H7 (cell line): ENCODE measurements around the gene RTN4R. TPM values are rescaled to one million over a fixed set of nuclear protein-coding genes. Genes with fewer than 3 reads are reported as not detected.

Experiments
- DNase-seq: peaks from one replicate; pipeline ENCODE4 v3.0.0; 2012
- H3K27me3 ChIP-seq: 2 replicates; pipeline ENCODE4 v1.6.0; 2011; ENCODE audit warnings: mild to moderate bottlenecking, low read length; ENCODE audit not compliant: control insufficient read depth, insufficient read depth
- H3K36me3 ChIP-seq: replicated peaks from 2 replicates; pipeline ENCODE4 v1.5.1; 2011; ENCODE audit warnings: low read length; ENCODE audit not compliant: control insufficient read depth, insufficient read depth
- H3K4me3 ChIP-seq: 2 replicates; pipeline ENCODE4 v1.5.1; 2011; ENCODE audit warnings: low read depth, mild to moderate bottlenecking, control low read depth, low read length, moderate library complexity; ENCODE audit not compliant: insufficient read depth
- total RNA-seq: library from RNA; depleted of rRNA; stranded (reverse); fragments of >200 nt; shearing (Covaris generic); gene quantifications from 2 replicates; pipeline ENCODE4 v1.2.3, GENCODE V29; 2014

Gene RTN4R
- total RNA-seq, 1 experiment from 2014 or later: 30.4 TPM

DNA sequence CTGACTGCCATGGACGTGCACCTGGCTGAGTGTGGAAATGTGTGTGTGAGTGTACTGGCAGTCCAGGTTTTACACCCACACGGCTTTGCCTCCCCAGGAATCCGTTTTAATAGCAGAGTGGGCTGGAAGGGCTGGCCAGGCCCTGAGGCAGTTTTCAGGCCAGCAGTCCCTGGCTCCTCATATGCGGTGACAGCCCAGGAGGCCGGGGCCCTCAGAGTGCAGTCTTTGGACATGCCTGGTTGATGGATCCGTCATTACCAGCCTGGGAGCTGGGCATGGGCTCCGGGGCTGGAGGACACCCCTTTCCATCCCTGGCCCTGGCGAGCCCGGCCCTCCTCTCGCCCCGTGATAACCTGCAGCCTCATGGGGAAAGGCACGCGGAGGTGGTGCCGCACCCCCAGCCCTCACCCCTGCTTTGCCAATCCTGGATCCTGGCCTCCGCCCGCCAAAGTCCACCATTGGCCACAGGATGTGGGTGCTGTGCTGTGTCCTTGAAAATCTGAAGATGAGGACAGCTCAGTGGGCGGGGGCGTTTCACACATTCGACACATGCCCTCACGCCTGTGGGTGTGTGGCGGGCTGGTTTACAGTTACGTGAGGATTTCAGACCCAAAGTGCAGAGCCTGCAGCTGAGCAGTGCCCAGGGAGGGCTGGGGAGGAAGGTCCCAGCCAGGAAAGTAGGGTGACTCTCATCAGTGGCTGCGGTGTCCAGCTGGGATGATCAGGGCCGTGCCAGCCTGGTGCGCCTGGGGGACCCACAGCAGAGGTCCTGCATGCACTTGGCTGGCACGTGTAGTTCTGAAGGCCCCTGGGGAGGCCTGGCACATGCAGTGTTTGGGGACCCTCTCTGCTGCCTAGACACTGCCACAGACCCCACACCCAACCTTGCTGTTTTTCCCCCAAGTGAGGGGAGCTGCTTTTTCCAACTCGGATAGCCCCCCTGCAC is 55.1 kb downstream of the RTN4R start:
- peak; percentile 63 for DNase-seq
- Histone ChIP-seq H3K36me3 (no peaks in the 10 kb centered on the region), H3K4me3 (no peak overlapping the region), H3K27me3 (no peaks in the 10 kb centered on the region)

DNA sequence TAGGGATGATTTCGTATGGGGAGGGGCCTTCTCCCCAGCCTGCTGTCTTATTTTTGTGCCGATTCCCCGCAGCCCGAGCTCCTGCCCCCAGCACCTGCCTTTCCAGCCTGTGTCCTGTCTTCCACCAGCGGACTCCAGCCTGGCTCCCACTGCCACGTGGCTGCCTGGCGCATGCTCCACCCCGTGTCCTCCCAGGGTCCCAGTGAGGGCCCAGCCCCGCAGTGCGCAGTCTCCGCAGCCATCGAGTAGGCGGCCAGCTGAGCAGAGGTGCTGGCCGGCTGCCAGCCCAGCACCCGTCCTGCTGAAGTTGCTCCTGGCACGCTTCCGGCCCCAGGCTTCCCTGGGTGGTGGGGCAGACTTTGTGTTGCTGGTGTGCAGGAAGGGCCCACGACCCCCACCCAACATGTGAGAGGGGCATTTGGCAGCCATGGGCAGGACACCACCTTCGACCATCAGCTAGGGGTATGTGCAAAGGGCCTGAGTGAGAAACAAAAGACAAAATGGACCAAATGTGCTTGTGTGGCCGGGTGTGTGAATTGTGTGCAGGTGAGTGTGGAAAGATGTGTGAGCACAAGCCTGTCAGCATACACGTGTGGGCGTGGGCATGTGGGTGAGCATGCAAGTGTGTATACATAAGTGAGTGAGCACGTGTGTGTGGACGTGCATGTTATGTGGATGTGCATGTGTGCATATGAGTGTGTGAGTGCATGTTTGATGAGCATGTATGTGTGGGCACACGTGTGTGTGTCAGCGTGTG is 55.9 kb downstream of the RTN4R start:
- no peak overlapping the region for H3K4me3 ChIP-seq
- H3K36me3 ChIP-seq: no peaks in the 10 kb centered on the region
- H3K27me3 ChIP-seq: no peaks in the 10 kb centered on the region
- peak; percentile 63 for DNase-seq

DNA sequence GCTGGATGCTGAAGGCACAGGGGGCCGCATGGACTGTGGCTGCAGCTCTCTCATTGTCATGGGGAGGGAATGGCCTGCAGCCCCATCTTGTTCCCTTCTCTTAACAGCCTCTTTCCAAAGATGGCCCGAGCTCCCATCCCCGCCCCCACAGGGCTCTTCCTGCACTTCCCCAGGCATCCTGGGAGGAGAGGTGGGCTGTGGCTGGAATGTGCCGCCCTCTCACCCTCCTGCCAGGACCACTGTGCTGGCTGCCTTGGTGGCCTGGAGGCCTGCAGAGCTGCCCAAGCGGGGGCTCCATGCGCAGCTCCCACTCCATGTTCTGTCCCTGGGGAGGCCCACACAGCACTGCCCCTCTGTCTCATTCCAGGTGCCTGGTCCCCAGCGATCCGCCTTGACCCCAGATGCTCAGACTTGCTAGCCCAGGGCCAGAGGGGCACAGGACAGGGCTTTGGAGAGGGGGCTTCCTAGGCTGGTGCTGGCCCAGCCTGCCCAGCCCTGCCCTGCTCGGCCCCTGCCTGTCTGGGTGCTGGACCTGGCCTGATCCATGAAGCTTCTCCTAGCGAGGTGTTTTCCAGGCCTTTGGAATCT is 56.6 kb downstream of the RTN4R start:
- H3K4me3 ChIP-seq: no peak overlapping the region
- no peak for DNase-seq
- H3K27me3 ChIP-seq: no peaks in the 10 kb centered on the region
- H3K36me3 ChIP-seq: no peaks in the 10 kb centered on the region

DNA sequence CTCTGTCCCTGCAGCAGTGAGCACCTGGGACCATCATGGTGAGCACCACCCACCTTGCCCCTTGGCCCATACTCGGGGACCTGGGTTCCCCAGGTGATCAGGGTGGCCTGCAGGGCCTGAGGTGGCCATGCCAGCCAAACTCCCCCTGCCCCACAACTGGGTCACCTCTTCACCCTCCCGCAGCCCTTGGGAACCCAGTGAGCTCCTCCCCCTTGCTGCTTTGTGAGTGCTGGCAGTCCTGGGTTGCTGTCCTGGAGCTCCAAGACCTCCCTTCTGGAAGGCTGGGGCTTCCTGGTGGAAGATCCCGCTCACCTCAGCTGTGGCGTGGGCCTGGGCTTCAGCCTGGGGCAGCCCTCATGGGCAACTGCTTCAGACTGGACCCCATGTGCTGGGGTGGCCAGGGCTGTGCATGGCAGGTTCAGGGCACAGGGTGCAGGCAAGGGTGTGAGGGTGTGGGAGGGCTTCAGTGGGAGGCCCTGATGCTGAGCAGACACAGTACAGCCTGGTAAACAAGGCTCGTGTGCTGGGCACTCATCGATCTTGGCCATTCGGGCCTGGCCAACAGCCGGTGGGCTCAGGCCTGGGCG is 57.6 kb downstream of the RTN4R start:
- Histone ChIP-seq H3K27me3 (no peaks in the 10 kb centered on the region), H3K36me3 (no peaks in the 10 kb centered on the region), H3K4me3 (no peak overlapping the region)
- peak; percentile 58 for DNase-seq

DNA sequence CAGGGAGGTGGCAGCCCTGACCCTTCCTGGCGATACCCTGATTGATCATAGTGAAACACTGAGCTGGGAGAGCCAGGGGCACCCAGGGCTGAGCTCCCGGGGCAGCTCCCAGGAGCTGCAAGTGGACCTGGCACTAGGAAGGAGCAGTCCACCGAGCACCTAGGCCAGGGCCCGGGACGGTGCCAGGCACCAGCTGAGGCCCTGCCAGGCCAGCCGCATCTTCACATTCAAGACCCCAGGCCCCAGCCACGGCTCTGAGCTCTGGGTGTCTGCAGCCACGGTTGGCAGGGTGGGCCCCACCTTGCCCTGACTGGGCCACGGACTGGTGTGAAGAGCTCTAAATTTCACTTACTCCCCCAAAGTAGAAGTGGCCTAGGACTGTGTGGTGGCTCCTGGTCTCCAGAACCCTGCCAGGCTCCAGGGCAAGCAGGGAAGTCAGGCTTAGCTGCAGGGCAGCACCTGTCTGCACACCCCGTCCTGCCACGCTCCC is 58.3 kb downstream of the RTN4R start:
- no peaks in the 10 kb centered on the region for H3K36me3 ChIP-seq
- no peak overlapping the region for H3K4me3 ChIP-seq
- no peak for DNase-seq
- H3K27me3 ChIP-seq: no peaks in the 10 kb centered on the region

DNA sequence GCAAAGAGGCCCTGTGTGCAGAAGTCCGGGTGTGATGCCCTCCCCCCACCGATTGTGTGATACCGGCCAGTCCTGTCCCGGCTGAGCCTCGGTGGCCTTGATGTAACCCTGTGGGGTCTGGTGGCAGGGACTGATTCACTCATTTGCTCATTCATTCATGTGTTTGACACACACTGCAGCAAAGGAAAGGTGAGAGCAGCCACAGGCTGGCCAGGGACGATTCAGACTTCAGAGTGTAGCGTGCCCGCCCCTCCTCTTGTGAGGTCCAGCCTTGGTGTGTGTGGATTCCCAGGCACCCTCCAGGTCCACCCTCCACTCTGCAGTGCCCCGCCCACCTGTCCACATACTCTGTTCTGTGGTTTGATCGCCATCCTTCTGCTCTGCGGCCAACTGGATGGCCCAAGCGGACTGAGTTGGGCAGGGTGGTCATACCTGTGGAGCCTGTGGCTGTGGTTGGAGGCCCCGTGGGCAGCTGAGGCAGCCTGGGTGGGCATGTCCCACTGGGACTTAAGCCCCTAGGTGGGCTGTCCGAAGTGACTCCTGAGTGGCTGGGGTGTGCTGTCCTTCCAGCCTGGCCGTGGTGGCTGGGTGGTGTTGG is 59.3 kb downstream of the RTN4R start:
- no peaks in the 10 kb centered on the region for H3K27me3 ChIP-seq
- no peak for DNase-seq

DNA sequence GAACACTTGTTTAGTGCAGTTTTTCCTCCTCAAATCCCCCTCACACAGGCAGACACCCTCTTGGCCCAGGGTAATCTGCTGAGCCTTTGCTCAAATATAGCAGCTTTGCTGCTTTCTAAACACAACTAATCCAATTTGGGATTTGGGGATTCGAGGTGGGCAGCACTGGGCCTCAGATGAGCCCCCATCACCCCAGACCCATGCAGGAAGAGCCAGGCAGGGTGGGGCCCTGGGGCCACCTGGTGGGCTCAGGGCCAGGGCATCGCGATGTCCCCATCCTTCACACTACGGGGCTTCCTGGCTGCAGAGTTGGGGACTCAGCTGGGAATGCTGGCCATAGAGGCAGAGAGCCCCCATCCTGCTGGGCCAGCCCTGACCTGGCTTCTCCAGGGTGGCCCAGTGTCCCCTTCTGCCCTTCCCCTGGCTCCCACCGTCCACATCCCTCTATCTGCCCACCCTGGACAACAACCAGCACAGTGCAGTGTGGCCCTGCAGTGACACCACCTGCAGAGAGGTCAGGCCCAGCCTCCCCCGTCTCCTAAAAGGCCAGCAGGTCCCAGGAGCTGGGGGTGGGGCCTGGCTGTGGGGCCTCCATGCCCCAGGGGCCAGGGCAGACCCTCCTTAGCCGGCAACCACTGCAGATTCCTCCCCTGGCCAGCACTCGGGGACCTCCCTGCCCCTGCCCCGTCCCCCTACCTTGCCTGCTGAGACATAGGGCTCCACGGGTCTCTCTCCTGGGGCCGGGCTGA is 60.7 kb downstream of the RTN4R start:
- no peaks in the 10 kb centered on the region for H3K36me3 ChIP-seq
- no peaks in the 10 kb centered on the region for H3K27me3 ChIP-seq
- no peak overlapping the region for H3K4me3 ChIP-seq
- no peak for DNase-seq

More for the DNA sequence above, 59.3 kb downstream of the RTN4R start:
- Histone ChIP-seq H3K4me3 (no peak overlapping the region), H3K36me3 (no peaks in the 10 kb centered on the region)

DNA sequence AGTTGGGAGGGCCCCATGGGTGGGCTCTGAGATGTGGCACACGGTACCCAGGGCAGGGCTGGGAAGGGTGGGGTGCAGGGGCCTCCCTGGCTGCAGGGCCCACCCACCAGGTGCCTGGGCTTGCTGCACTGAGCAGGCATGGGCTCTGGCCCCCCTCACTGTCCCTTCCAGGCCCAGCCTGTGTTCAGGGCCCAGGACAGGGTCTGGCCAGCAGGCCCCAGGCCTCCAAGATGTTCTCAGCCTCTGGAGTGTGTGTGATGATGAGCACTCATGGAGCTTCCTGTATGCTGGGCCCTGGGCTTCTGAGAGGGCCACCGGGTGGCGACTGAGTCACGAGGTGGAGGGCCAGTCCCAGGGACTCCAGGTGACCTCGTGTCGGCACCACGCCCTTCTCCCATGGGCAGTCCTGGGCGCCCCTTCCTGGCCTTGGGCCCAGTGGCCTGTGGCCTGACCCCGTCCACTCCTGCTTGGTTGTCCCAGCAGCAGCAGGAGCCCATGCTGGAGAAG is 61.4 kb downstream of the RTN4R start:
- H3K36me3 ChIP-seq: no peaks in the 10 kb centered on the region
- H3K4me3 ChIP-seq: peak overlapping the region; percentile 28
- no peak for DNase-seq
- H3K27me3 ChIP-seq: no peaks in the 10 kb centered on the region

DNA sequence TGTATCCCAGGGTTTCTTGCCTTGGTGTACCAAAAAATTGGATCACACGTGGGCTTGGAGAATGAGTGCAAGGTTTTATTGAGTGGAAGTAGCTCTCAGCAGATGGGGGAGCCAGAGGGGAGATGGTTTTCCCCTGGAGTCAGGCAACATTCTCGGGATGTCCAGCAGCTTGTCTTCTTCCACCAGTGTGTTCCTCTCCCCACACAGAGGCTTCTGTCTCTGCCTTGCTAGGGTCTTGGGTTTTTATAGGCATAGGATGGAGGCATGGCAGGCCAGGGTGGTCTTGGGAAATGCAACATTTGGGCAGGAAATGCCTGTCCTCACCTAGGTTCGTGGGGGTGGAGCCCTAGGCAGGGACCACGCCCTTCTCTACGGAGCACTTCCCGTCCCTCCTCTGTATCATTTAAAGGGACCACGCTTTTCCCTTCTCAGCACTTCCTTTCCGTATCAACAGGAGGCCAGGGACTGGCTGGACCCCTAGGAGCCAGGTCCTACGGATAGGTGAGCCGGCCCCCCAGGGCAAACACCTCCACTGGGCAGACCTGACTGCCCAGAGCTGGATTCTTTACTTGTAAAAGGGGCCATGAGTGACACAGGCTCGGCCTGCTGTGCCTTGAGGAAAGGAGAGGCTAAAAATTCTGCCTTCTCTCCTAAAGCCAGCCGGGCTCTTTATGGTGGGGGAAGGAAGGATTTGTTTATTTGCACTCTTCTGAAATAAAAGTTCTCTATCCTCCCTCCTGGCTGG is 62.0 kb downstream of the RTN4R start:
- Histone ChIP-seq H3K27me3 (no peaks in the 10 kb centered on the region), H3K36me3 (no peaks in the 10 kb centered on the region), H3K4me3 (peak overlapping the region; percentile 28)
- DNase-seq: no peak

DNA sequence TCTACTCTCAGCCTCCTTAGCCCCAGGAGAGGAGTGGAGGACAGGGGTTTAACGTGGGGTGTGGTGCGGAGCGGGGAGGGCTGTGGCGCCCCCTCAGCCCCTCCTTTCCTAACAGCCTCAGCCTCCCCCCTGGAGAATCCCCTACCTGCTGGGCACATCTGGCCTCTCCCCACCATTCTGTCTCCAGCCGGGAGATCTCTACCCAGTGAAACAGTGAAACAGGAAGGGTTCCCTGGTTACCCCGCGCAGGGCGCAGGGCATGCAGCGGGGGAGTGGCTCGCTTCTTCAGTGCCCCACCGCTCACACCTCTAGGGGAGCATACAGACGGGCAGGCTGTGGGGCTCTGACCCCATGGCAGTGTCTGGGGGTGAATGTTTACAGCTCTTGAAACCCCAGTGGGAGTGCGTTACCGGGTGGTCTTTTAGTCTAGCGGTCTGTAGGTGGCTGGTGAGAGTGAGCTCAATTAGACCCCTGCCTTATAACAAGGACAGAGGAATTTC is 62.6 kb downstream of the RTN4R start:
- no peaks in the 10 kb centered on the region for H3K27me3 ChIP-seq
- DNase-seq: no peak
- no peaks in the 10 kb centered on the region for H3K36me3 ChIP-seq
- H3K4me3 ChIP-seq: no peak overlapping the region

DNA sequence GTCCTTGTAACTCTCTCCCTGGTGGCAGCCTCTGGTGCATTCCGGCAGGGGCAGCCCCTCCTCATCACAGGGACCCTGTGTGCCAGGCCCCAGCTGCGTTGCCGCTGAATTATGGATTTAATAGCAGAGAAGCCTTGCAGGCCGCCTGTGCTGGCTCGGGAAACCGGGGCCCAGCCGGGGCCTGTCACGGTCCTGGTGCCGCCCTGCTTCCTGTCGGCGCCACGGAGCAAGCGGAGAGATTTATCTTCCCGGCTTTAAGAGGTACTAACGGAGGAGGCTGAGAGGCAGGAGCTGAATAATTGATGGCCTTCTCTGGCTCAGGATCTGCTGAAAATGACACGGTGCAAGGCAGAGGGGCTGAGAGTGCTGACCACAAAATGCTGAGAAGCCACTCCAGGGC is 63.3 kb downstream of the RTN4R start:
- no peak overlapping the region for H3K4me3 ChIP-seq
- DNase-seq: no peak

DNA sequence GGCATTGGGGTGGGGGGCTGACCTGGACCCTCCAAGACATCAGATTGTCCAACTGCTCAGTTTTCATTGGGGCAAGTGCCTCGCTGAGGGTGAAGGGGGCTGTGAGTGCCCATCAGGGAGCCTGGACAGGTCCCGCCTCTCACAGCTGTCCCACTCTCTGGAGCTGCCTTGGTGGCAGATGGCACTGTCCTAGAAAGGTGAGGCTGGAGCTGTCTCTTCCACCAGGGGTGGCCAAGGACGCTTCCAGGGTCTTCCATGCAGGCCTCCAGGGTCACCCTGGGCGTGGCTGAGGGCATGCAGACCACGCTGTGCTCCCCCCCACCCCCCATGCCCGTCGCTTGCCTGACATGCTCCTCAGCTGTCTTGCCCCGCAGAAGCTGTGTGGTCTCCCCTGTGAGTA is 63.8 kb downstream of the RTN4R start:
- no peaks in the 10 kb centered on the region for H3K36me3 ChIP-seq
- H3K27me3 ChIP-seq: no peaks in the 10 kb centered on the region
- DNase-seq: no peak
- H3K4me3 ChIP-seq: no peak overlapping the region

More for the DNA sequence above, 63.3 kb downstream of the RTN4R start:
- Histone ChIP-seq H3K27me3 (no peaks in the 10 kb centered on the region), H3K36me3 (no peaks in the 10 kb centered on the region)
